K562 (cell line): ENCODE data around the gene PRICKLE3. TPM values are rescaled to one million over a fixed set of nuclear protein-coding genes. Genes with fewer than 3 reads are reported as not detected.
A peak's percentile ranks its signal among the peaks of the same experiment; 100 is the strongest.

Experiments used
- CBX5 ChIP-seq: IDR thresholded peaks from 2 replicates; pipeline ENCODE4 v1.6.1; 2014; ENCODE audit warnings: low read depth, borderline replicate concordance
- COPS2 ChIP-seq: fragments of 450-650 bp; conservative IDR thresholded peaks from 2 replicates; pipeline ENCODE4 v1.6.1; 2016; ENCODE audit warnings: mild to moderate bottlenecking, moderate library complexity
- ELF1 ChIP-seq: fragments of 200-800 bp; sonication (Bioruptor generic); IDR thresholded peaks from 2 replicates; pipeline ENCODE4 v1.6.1; 2016; ENCODE audit warnings: missing genetic modification characterization, missing compliant biosample characterization
- ELF2 ChIP-seq: fragments of 250-450 bp; sonication (Bioruptor Pico); IDR thresholded peaks from 2 replicates; pipeline ENCODE4 v1.5.0; 2021; ENCODE audit warnings: mild to moderate bottlenecking
- KAT7 ChIP-seq: sonication (generic); formaldehyde crosslinking; IDR thresholded peaks from 2 replicates; pipeline ENCODE4 v1.8.0; 2022; ENCODE audit warnings: missing genetic modification reagents, mild to moderate bottlenecking, borderline replicate concordance
- KDM5B ChIP-seq: fragments of 200-600 bp; sonication (generic); IDR thresholded peaks from 2 replicates; pipeline ENCODE4 v1.6.1; 2012; ENCODE audit warnings: low read depth, mild to moderate bottlenecking, moderate library complexity, low read length, control low read depth, inconsistent platforms; ENCODE audit not compliant: insufficient replicate concordance
- KHSRP ChIP-seq: fragments of 450-650 bp; IDR thresholded peaks from 2 replicates; pipeline ENCODE4 v1.6.1; 2017
- KLF10 ChIP-seq: fragments of 250-450 bp; sonication (Bioruptor Pico); IDR thresholded peaks from 2 replicates; pipeline ENCODE4 v1.6.1; 2021; ENCODE audit warnings: matching md5 sums
- MLLT1 ChIP-seq, 2 experiments: fragments of 450-650 bp; IDR thresholded peaks; 2 replicates each; pipeline ENCODE4 v1.6.1; 2016
- MXI1 ChIP-seq: IDR thresholded peaks from 2 replicates; pipeline ENCODE4 v1.6.1; 2011; ENCODE audit warnings: low read depth, mild to moderate bottlenecking, improper control_type of control experiment, low read length
- NFIX ChIP-seq: fragments of 250-450 bp; sonication (Bioruptor Pico); IDR thresholded peaks from 2 replicates; pipeline ENCODE4 v1.4.0; 2020; ENCODE audit warnings: low read depth, mild to moderate bottlenecking, moderate library complexity
- PRMT5 ChIP-seq: sonication (generic); formaldehyde crosslinking; IDR thresholded peaks from 2 replicates; pipeline ENCODE4 v1.5.0; 2020; ENCODE audit warnings: missing genetic modification reagents
- SMAD1 ChIP-seq: fragments of 150-350 bp; IDR thresholded peaks from 2 replicates; pipeline ENCODE4 v1.6.1; 2014; ENCODE audit warnings: low read length, low read depth; ENCODE audit not compliant: partially characterized antibody
- STAG1 ChIP-seq: sonication (generic); formaldehyde crosslinking; IDR thresholded peaks from 2 replicates; pipeline ENCODE4 v1.5.0; 2020; ENCODE audit warnings: missing genetic modification reagents, borderline replicate concordance
- THRAP3 ChIP-seq: fragments of 450-650 bp; IDR thresholded peaks from 2 replicates; pipeline ENCODE4 v1.6.1; 2016; ENCODE audit warnings: mild to moderate bottlenecking, inconsistent platforms, borderline replicate concordance
- U2AF1 ChIP-seq: fragments of 200-400 bp; formaldehyde crosslinking; optimal IDR thresholded peaks from 2 replicates; pipeline ENCODE3; 2017; ENCODE audit warnings: mild to moderate bottlenecking, low read depth, low read length, moderate library complexity
- USF1 ChIP-seq: sonication (generic); formaldehyde crosslinking; IDR thresholded peaks from 2 replicates; pipeline ENCODE4 v1.9.0; 2022; ENCODE audit warnings: mild to moderate bottlenecking, missing genetic modification reagents
- ZNF311 ChIP-seq: fragments of 250-450 bp; sonication (Bioruptor Pico); IDR thresholded peaks from 2 replicates; pipeline ENCODE4 v1.4.0; 2020; ENCODE audit warnings: mild to moderate bottlenecking, moderate library complexity
- ZNF639 ChIP-seq, 2 experiments: fragments of 200-800 bp in 1 of 2; sonication (Bioruptor generic) in 1 of 2; sonication (generic) in 1 of 2; formaldehyde crosslinking in 1 of 2; IDR thresholded peaks in 1 of 2; conservative IDR thresholded peaks in 1 of 2; 2 replicates each; pipeline versions ENCODE4 v1.5.0 to v1.6.1; 2016 to 2020; ENCODE audit warnings: missing compliant biosample characterization in 1 of 2, missing genetic modification characterization in 1 of 2, missing genetic modification reagents in 1 of 2
- ZNF717 ChIP-seq: fragments of 250-450 bp; sonication (Bioruptor Pico); IDR thresholded peaks from 2 replicates; pipeline ENCODE4 v1.5.0; 2021
- ZNF740 ChIP-seq, 3 experiments: fragments of 200-800 bp in 1 of 3; sonication (Bioruptor generic) in 1 of 3; sonication (generic) in 1 of 3; formaldehyde crosslinking in 1 of 3; IDR thresholded peaks; 2 replicates each; pipeline versions ENCODE4 v1.6.1 to v1.8.0; 2016 to 2022; ENCODE audit warnings: mild to moderate bottlenecking in 2 of 3, missing compliant biosample characterization in 2 of 3, missing genetic modification characterization in 2 of 3, missing genetic modification reagents in 1 of 3
- polyA plus RNA-seq, 8 experiments: library from polyadenylated mRNA; depleted of rRNA in 4 of 8; stranded (reverse) in 5 of 8; unstranded in 3 of 8; fragments of >200 nt; fragmentation: Nextera tagmentation in 2 of 8; fragmentation: Illumina TruSeq in 1 of 8; extraction: Ambion mirVana in 2 of 8; extraction: Trizol in 1 of 8; gene quantifications; 2 replicates each; pipeline versions ENCODE4 v1.2.1 to v1.2.3, GENCODE V29; 2011 to 2014; ENCODE audit warnings: inconsistent platforms in 1 of 8, missing spikeins in 1 of 8
- total RNA-seq, 7 experiments: library from RNA; depleted of rRNA in 6 of 7; stranded (reverse); fragments of >200 nt in 6 of 7; fragmentation: Illumina TruSeq in 2 of 7; extraction: Trizol in 2 of 7; gene quantifications; 2 replicates each; pipeline versions ENCODE4 v1.2.1 to v1.2.3, GENCODE V29; 2011 to 2021; ENCODE audit warnings: low replicate concordance in 1 of 7

PRICKLE3 gene
- total and polyA plus RNA-seq, 9 of the 15 experiments (the other 6 are each of a cell fraction or from before 2014, with no cell fraction given) = 1.1 to 44.3 (median 14.0) TPM

GRCh38 chrX:49155900-49156837 lies 30.0 kb downstream of the PRICKLE3 start (continued):
- TF ChIP-seq USF1 (CRISPR knock-in tag) (no peak; the same call in 1 of the 2 replicates), STAG1 (CRISPR knock-in tag) (no peak), SMAD1 (no peak), ZNF717 (CRISPR knock-in tag) (no peak), ELF2 (CRISPR knock-in tag) (no peak), COPS2 (no peak), MXI1 (no peak), ZNF311 (CRISPR knock-in tag) (no peak), KLF10 (CRISPR knock-in tag) (no peak), KAT7 (CRISPR knock-in tag) (no peak), U2AF1 (no peak), MLLT1 (IDR thresholded peaks at IDR 0.05) (peak in 1 of 2 experiments; percentile 18; a peak in 1 of 4 replicates), THRAP3 (no peak), ELF1 (peak; percentile 63; the same call in 1 of the 2 replicates), CBX5 (no peak; the same call in 1 of the 2 replicates), KDM5B (peak; percentile 10), NFIX (CRISPR knock-in tag) (no peak), ZNF639 (CRISPR knock-in tag; conservative IDR thresholded peaks at IDR 0.05 in 1 of 2, IDR thresholded peaks at IDR 0.05 in 1 of 2) (peak in 1 of 2 experiments; percentile 66; a peak in 2 of 4 replicates), PRMT5 (CRISPR knock-in tag) (no peak), ZNF740 (CRISPR knock-in tag; IDR thresholded peaks at IDR 0.05) (peak; percentile 94), ZNF740 (tag; IDR thresholded peaks at IDR 0.05) (0 out of 4 replicates have a peak, but pooled peaks of 1 of the 2 experiments have one; percentile 47), KHSRP (no peak)
